Activated CD4-positive, alpha-beta T cell treated with anti-CD3 and anti-CD28 coated beads, Interleukin-2, amount 10 ng/mL, durations not matched to agents 24 days and 14 days (primary cell): ENCODE measurements around the gene MKKS. TPM values are rescaled to one million over a fixed set of nuclear protein-coding genes. Genes with fewer than 3 reads are reported as not detected.
A peak's percentile ranks its signal among the peaks of the same experiment; 100 is the strongest.

Experiments used
- DNase-seq: peaks from one replicate; pipeline ENCODE4 v3.0.0; 2022
- H3K27ac Mint-ChIP-seq: one replicate; pipeline ENCODE4 v1.8.0; 2022; ENCODE audit warnings: mild to moderate bottlenecking, mixed read lengths
- H3K27me3 Mint-ChIP-seq: one replicate; pipeline ENCODE4 v1.8.0; 2022; ENCODE audit warnings: mixed read lengths
- H3K36me3 Mint-ChIP-seq: one replicate; pipeline ENCODE4 v1.8.0; 2022; ENCODE audit warnings: low read depth, mild to moderate bottlenecking, mixed read lengths
- H3K4me1 Mint-ChIP-seq: one replicate; pipeline ENCODE4 v1.8.0; 2021; ENCODE audit warnings: mixed read lengths
- H3K4me3 Mint-ChIP-seq: one replicate; pipeline ENCODE4 v1.8.0; 2022; ENCODE audit warnings: mild to moderate bottlenecking, moderate library complexity, mixed read lengths
- H3K9me3 Mint-ChIP-seq: one replicate; pipeline ENCODE4 v1.8.0; 2021; ENCODE audit warnings: mixed read lengths
- intact Hi-C: fragments of 100-400 bp; cut with micrococcal nuclease; formaldehyde crosslinking; loops from one replicate; pipeline ENCODE4 v1.15.1; 2023
- total RNA-seq: library from RNA; stranded (reverse); gene quantifications from 2 replicates; pipeline ENCODE4 v1.2.3, GENCODE V29; 2022

MKKS gene
- 8.0 and 8.9 TPM in 2 replicates for total RNA-seq

- H3K27ac Mint-ChIP-seq = peak within 1 kb of the TSS; percentile 98
- H3K36me3 Mint-ChIP-seq = peaks cover 8% of the 10 kb centered on the region
- no peaks in the 10 kb centered on the region for H3K9me3 Mint-ChIP-seq
- intact Hi-C loops = loop anchor here (1.0 to 2.0 kb wide), 7 partner anchors 30 to 239 kb away; partner anchors contain the start of genes JAG1 and SNAP25
- peak; percentile 96 for DNase-seq
- peak within 1 kb of the TSS; percentile 92 for H3K4me3 Mint-ChIP-seq
- H3K4me1 Mint-ChIP-seq = peaks cover 42% of the 10 kb centered on the region
- H3K27me3 Mint-ChIP-seq = no peaks in the 10 kb centered on the region
These were observed at the start of gene MKKS for GRCh38 chr20:10433623-10434466. Gene MKKS, minus strand, starts transcription at chr20:10434222. Its CDS starts 20,708 bp downstream, at chr20:10413514.

GRCh38 chr20:10483691-10484090 is 49.7 kb upstream of the MKKS start:
- no peak for DNase-seq
- Mint-ChIP-seq H3K27ac (no peak overlapping the region), H3K9me3 (no peaks in the 10 kb centered on the region), H3K27me3 (no peaks in the 10 kb centered on the region), H3K36me3 (peaks cover under 1% of the 10 kb centered on the region), H3K4me1 (no peaks in the 10 kb centered on the region), H3K4me3 (no peak overlapping the region)
- intact Hi-C loops = no loop called here

DNA sequence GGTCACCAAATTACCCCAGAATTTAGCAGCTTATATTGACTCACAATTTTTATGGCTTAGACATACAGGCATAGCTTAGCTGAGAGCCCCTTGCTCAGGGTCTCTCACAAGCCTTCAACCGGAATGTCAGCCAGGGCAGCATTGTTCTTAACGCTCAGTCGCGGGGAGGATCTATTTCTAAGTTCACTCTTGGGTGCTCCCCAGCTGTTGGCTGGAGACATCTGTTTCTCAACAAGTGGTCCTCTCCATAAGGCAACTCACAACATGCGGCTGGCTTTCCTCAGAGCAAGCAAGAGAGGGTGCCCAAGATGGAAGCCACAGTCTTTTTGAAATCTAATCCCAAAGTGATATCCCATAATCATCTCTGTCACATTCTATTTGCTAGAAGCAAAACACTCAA is 47.7 kb upstream of the MKKS start:
- intact Hi-C loops = no loop called here
- peaks cover 1% of the 10 kb centered on the region for H3K36me3 Mint-ChIP-seq

DNA sequence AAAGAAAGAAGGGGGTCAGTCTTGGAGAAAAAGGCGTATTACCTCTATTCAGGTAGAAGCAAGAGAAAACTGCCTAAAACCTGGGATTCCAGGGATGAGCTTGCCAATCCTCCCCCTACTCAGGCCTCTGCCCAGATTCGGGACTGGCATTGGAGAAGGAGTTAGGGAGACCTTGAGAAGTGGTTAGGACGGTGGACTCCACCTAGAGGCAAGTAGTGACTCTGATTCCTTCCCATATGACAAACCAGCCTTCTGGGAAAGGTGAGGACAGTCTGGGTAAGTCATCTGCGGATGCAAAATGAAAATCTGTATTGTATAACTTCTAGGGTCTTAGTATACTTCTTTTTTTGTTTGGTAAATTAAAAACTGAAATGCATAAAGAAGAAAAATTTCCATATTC is 44.9 kb upstream of the MKKS start:
- no peak overlapping the region for H3K27ac Mint-ChIP-seq
- intact Hi-C loops = loop anchor here (5.0 kb wide), 1 partner anchor 33 kb away; no protein-coding TSS in a partner anchor

More for the DNA sequence above, 47.7 kb upstream of the MKKS start:
- Mint-ChIP-seq H3K9me3 (no peaks in the 10 kb centered on the region), H3K27ac (no peak overlapping the region), H3K4me3 (no peak overlapping the region), H3K27me3 (no peaks in the 10 kb centered on the region), H3K4me1 (no peaks in the 10 kb centered on the region)
- no peak for DNase-seq

DNA sequence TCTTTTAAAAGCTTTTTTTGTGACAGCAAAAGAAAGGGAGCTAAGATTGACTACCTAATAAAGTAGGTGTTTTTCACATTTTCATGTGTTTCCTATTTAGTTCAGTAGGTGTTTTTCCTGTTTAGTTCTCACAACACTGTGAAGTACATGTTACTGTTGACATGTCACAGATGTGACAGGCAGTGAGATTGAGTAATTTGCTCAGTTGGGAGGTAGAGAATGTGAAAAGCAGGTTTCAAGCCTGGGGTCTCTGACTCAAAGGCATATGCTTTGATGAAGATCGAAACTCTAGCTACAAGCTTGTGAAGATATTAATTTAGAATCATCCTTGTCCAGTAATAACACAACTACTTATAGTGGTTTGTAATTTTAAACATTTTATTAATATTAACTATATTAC is 44.2 kb upstream of the MKKS start:
- intact Hi-C loops = loop anchor here (5.0 kb wide), 1 partner anchor 34 kb away; no protein-coding TSS in a partner anchor
- Mint-ChIP-seq H3K27me3 (no peaks in the 10 kb centered on the region), H3K27ac (no peak overlapping the region), H3K4me3 (no peak overlapping the region), H3K36me3 (peaks cover 3% of the 10 kb centered on the region), H3K4me1 (peaks cover 5% of the 10 kb centered on the region), H3K9me3 (no peaks in the 10 kb centered on the region)
- DNase-seq = no peak

More for the DNA sequence above, 44.9 kb upstream of the MKKS start:
- no peaks in the 10 kb centered on the region for H3K27me3 Mint-ChIP-seq
- H3K9me3 Mint-ChIP-seq = no peaks in the 10 kb centered on the region
- H3K36me3 Mint-ChIP-seq = peaks cover 3% of the 10 kb centered on the region
- H3K4me3 Mint-ChIP-seq = no peak overlapping the region
- H3K4me1 Mint-ChIP-seq = peaks cover 5% of the 10 kb centered on the region
- DNase-seq = no peak

- Mint-ChIP-seq H3K27me3 (no peaks in the 10 kb centered on the region), H3K4me1 (peaks cover 5% of the 10 kb centered on the region), H3K27ac (no peak overlapping the region), H3K4me3 (no peak overlapping the region), H3K36me3 (peaks cover 6% of the 10 kb centered on the region), H3K9me3 (no peaks in the 10 kb centered on the region)
- intact Hi-C loops = loop anchor here (5.0 kb wide), 1 partner anchor 36 kb away; no protein-coding TSS in a partner anchor
- DNase-seq = no peak
These were observed 42.3 kb upstream of the MKKS start for GRCh38 chr20:10476319-10476724.

GRCh38 chr20:10475225-10475624 is 41.2 kb upstream of the MKKS start:
- Mint-ChIP-seq H3K4me3 (no peak overlapping the region), H3K27me3 (no peaks in the 10 kb centered on the region), H3K36me3 (peaks cover 6% of the 10 kb centered on the region), H3K27ac (no peak overlapping the region), H3K4me1 (peaks cover 5% of the 10 kb centered on the region), H3K9me3 (no peaks in the 10 kb centered on the region)
- intact Hi-C loops = loop anchor here (5.0 kb wide), 1 partner anchor 37 kb away; no protein-coding TSS in a partner anchor
- DNase-seq = no peak

- intact Hi-C loops = loop anchor here (5.0 kb wide), 1 partner anchor 38 kb away; no protein-coding TSS in a partner anchor
These were observed 40.7 kb upstream of the MKKS start for GRCh38 chr20:10474606-10475184.

DNA sequence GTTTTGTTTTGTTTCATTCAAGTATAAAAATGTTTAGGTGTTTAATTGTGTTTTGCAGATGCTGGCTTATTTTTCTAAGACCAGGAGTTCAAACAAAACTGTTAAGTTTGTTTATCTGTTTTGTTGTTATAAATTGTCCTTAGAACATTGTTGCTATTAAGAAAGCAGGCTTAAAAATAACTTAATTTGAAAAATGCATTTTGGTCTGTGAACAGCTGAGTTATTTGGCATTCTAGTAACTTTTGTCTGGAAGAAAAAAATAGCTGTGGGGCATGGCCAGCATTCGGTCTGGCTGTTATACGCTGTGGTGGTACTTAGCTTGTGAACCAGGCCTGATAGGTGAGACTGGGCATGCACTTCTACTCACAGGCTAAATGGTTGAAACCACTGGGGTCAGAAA is 38.8 kb upstream of the MKKS start:
- Mint-ChIP-seq H3K9me3 (no peaks in the 10 kb centered on the region), H3K36me3 (peaks cover 7% of the 10 kb centered on the region), H3K4me1 (peaks cover 16% of the 10 kb centered on the region), H3K27me3 (no peaks in the 10 kb centered on the region), H3K4me3 (no peak overlapping the region), H3K27ac (no peak overlapping the region)
- no peak for DNase-seq
- intact Hi-C loops = no loop called here

More at GRCh38 chr20:10474606-10475184, 40.7 kb upstream of the MKKS start:
- Mint-ChIP-seq H3K4me3 (no peak overlapping the region), H3K9me3 (no peaks in the 10 kb centered on the region), H3K4me1 (peaks cover 6% of the 10 kb centered on the region), H3K27me3 (no peaks in the 10 kb centered on the region), H3K36me3 (peaks cover 7% of the 10 kb centered on the region), H3K27ac (no peak overlapping the region)
- DNase-seq = no peak

- Mint-ChIP-seq H3K27ac (no peak overlapping the region), H3K27me3 (no peaks in the 10 kb centered on the region), H3K9me3 (no peaks in the 10 kb centered on the region), H3K36me3 (peaks cover 6% of the 10 kb centered on the region), H3K4me1 (peaks cover 13% of the 10 kb centered on the region), H3K4me3 (no peak overlapping the region)
- intact Hi-C loops = no loop called here
- no peak for DNase-seq
These were observed 36.3 kb upstream of the MKKS start for GRCh38 chr20:10470276-10470675.

- Mint-ChIP-seq H3K4me3 (no peak overlapping the region), H3K36me3 (peaks cover 6% of the 10 kb centered on the region), H3K27me3 (no peaks in the 10 kb centered on the region), H3K9me3 (no peaks in the 10 kb centered on the region), H3K27ac (no peak overlapping the region), H3K4me1 (peaks cover 11% of the 10 kb centered on the region)
- DNase-seq = peak; percentile 74
- intact Hi-C loops = loop anchor here (2.0 kb wide), 1 partner anchor 67 kb away; no protein-coding TSS in a partner anchor
These were observed 35.6 kb upstream of the MKKS start for GRCh38 chr20:10469599-10469998.

- DNase-seq = peak; percentile 23
- Mint-ChIP-seq H3K36me3 (peaks cover 6% of the 10 kb centered on the region), H3K4me3 (no peak overlapping the region), H3K27ac (no peak overlapping the region), H3K4me1 (peaks cover 11% of the 10 kb centered on the region), H3K27me3 (no peaks in the 10 kb centered on the region), H3K9me3 (no peaks in the 10 kb centered on the region)
- intact Hi-C loops = loop anchor here (2.0 kb wide), 1 partner anchor 68 kb away; no protein-coding TSS in a partner anchor
These were observed 35.0 kb upstream of the MKKS start for GRCh38 chr20:10469056-10469455.

DNA sequence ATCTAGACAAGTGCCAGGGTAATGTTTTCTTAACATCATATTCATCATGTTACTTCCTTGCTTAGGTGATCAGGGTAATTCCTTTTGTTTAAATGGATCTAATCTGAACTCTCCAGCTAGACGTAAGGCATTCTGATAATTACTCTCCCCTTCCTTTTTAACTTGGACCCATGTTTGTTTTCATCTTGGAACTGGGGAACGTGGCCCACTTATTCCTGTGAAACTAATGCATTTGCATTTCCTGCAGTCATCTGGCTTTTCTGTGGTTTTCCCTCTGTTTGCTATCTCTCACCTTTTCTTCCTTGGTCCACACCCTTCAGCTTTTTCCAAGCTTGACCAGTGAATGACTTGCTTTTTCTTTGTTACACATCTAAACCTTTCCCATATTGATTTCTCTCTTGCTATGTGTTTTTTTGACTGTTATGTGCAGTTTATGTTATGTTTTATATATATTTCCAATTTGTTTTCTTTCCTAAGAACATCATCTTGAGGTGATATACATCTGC is 34.4 kb upstream of the MKKS start:
- intact Hi-C loops = loop anchor here (2.0 kb wide), 1 partner anchor 68 kb away; no protein-coding TSS in a partner anchor
- peaks cover 13% of the 10 kb centered on the region for H3K4me1 Mint-ChIP-seq
- no peaks in the 10 kb centered on the region for H3K27me3 Mint-ChIP-seq
- DNase-seq = peak; percentile 23
- H3K36me3 Mint-ChIP-seq = peaks cover 12% of the 10 kb centered on the region
- peaks cover 6% of the 10 kb centered on the region for H3K9me3 Mint-ChIP-seq
- no peak overlapping the region for H3K4me3 Mint-ChIP-seq
- H3K27ac Mint-ChIP-seq = no peak overlapping the region
